HCT116 (cell line): ENCODE results near the gene RTTN. TPM values are rescaled to one million over a fixed set of nuclear protein-coding genes. Genes with fewer than 3 reads are reported as not detected.

Experiments used
- ATAC-seq: fragments of 200-7000 bp; cut with Tn5 transposase; 2 replicates; pipeline ENCODE4 v1.9.1; 2020; ENCODE audit warnings: mild to moderate bottlenecking, moderate library complexity
- BruUV-seq: library from RNA; stranded (reverse); fragments of 400-500 nt; replicated peaks from 2 replicates; lab custom pipeline; 2021; lab: Mats Ljungman, UMichigan
- CTCF ChIA-PET: fragments of 300-600 bp; sonication (Branson Sonifier 250); formaldehyde crosslinking; loops from one replicate; lab custom pipeline; 2021; ENCODE audit warnings: antibody characterized with exemption; lab: Charles Lee
- POLR2A ChIA-PET: fragments of 300-600, 350-600 bp; sonication (Branson Sonifier 250); formaldehyde crosslinking; loops from one replicate; lab custom pipeline; 2021; ENCODE audit warnings: antibody characterized with exemption; lab: Charles Lee
- RAD21 ChIA-PET, 2 experiments: fragments of 300-600 bp; sonication (Branson Sonifier 250); formaldehyde crosslinking; loops; one replicate each; lab custom pipeline; 2023; ENCODE audit warnings: low total read pairs in 2 of 2; ENCODE audit not compliant: uncharacterized antibody in 2 of 2, unreplicated experiment in 2 of 2, low non-redundant PET in 1 of 2; lab: Charles Lee
- DNase-seq: peaks from one replicate; pipeline ENCODE4 v3.0.0-alpha.2; 2010; ENCODE audit warnings: low read depth, low spot score
- H2AFZ ChIP-seq: fragments of 200-600 bp; shearing (Covaris generic), sonication (generic); 2 replicates; pipeline ENCODE4 v1.6.1; 2017; ENCODE audit warnings: low read depth, mixed run types, mixed read lengths, antibody characterized with exemption, low read length; ENCODE audit not compliant: poor library complexity, severe bottlenecking
- H3K27ac ChIP-seq: 2 replicates; pipeline ENCODE4 v1.5.1; 2012; ENCODE audit warnings: low read depth, low read length
- H3K27me3 ChIP-seq: fragments of 200-600 bp; sonication (generic); 2 replicates; pipeline ENCODE4 v1.6.1; 2016; ENCODE audit warnings: mixed run types, low read length, mixed read lengths; ENCODE audit not compliant: insufficient read depth
- H3K36me3 ChIP-seq, 2 experiments: fragments of 200-500 bp in 1 of 2; fragments of 200-600 bp in 1 of 2; sonication (Bioruptor generic) in 1 of 2; sonication (generic) in 1 of 2; 2 replicates each; pipeline versions ENCODE4 v1.5.1 to v1.6.1; 2014 to 2016; ENCODE audit warnings: low read length in 2 of 2, inconsistent platforms in 1 of 2, mixed read lengths in 1 of 2, mixed run types in 1 of 2; ENCODE audit not compliant: insufficient read depth in 2 of 2, control insufficient read depth in 1 of 2
- H3K4me1 ChIP-seq, 2 experiments: fragments of 200-600 bp in 1 of 2; sonication (generic) in 1 of 2; 2 replicates each; pipeline versions ENCODE4 v1.5.1 to v1.6.1; 2012 to 2017; ENCODE audit warnings: low read length in 2 of 2, inconsistent platforms in 1 of 2, mild to moderate bottlenecking in 1 of 2, mixed read lengths in 1 of 2, mixed run types in 1 of 2, moderate library complexity in 1 of 2; ENCODE audit not compliant: insufficient read depth in 2 of 2, control insufficient read depth in 1 of 2
- H3K4me2 ChIP-seq: fragments of 200-600 bp; sonication (generic); 2 replicates; pipeline ENCODE4 v1.6.1; 2017; ENCODE audit warnings: mixed run types, low read length, mixed read lengths
- H3K4me3 ChIP-seq, 2 experiments: fragments of 200-600 bp in 1 of 2; sonication (generic) in 1 of 2; replicated peaks in 1 of 2; 2 replicates each; pipeline ENCODE4 v1.5.1; 2011 to 2016; ENCODE audit warnings: low read length in 2 of 2, control low read depth in 1 of 2, low read depth in 1 of 2, mild to moderate bottlenecking in 1 of 2, mixed read lengths in 1 of 2, mixed run types in 1 of 2
- H3K79me2 ChIP-seq: fragments of 200-600 bp; sonication (generic); 2 replicates; pipeline ENCODE4 v1.6.1; 2017; ENCODE audit warnings: mild to moderate bottlenecking, mixed run types, low read length, moderate library complexity, mixed read lengths; ENCODE audit not compliant: insufficient read depth
- H3K9ac ChIP-seq: fragments of 200-600 bp; sonication (generic); 2 replicates; pipeline ENCODE4 v1.6.1; 2016; ENCODE audit warnings: low read length, mixed read lengths
- H3K9me2 ChIP-seq: fragments of 200-600 bp; sonication (generic), shearing (Covaris generic); 2 replicates; pipeline ENCODE4 v1.6.1; 2017; ENCODE audit warnings: mixed run types, mild to moderate bottlenecking, moderate library complexity; ENCODE audit not compliant: insufficient read depth
- H3K9me3 ChIP-seq, 2 experiments: fragments of 200-500 bp in 1 of 2; fragments of 200-600 bp in 1 of 2; sonication (Bioruptor generic) in 1 of 2; sonication (generic) in 1 of 2; 2 replicates each; pipeline ENCODE4 v1.6.1; 2014 to 2017; ENCODE audit warnings: low read length in 2 of 2, mixed read lengths in 2 of 2, inconsistent platforms in 1 of 2, low read depth in 1 of 2, mild to moderate bottlenecking in 1 of 2, mixed run types in 1 of 2, moderate library complexity in 1 of 2; ENCODE audit not compliant: control insufficient read depth in 1 of 2, insufficient read depth in 1 of 2
- H4K20me1 ChIP-seq: fragments of 200-600 bp; sonication (generic), shearing (Covaris generic); 2 replicates; pipeline ENCODE4 v1.6.1; 2017; ENCODE audit warnings: mixed run types, mild to moderate bottlenecking, moderate library complexity; ENCODE audit not compliant: insufficient read depth
- CEBPB ChIP-seq: IDR thresholded peaks from 2 replicates; pipeline ENCODE4 v1.6.1; 2012; ENCODE audit warnings: low read depth
- ELF1 ChIP-seq: IDR thresholded peaks from 2 replicates; pipeline ENCODE4 v1.6.1; 2012; ENCODE audit warnings: low read depth, borderline replicate concordance
- EZH2phosphoT487 ChIP-seq: fragments of 200-600 bp; IDR thresholded peaks from 2 replicates; pipeline ENCODE4 v1.6.1; 2018; ENCODE audit warnings: antibody characterized with exemption, borderline replicate concordance
- POLR2A ChIP-seq: IDR thresholded peaks from 2 replicates; pipeline ENCODE4 v1.7.0; 2011; ENCODE audit warnings: borderline replicate concordance; ENCODE audit not compliant: insufficient read depth, insufficient read length; ENCODE audit errors: extremely low read depth
- REST ChIP-seq: IDR thresholded peaks from 2 replicates; pipeline ENCODE4 v1.6.1; 2012; ENCODE audit warnings: low read depth
- SIN3A ChIP-seq: IDR thresholded peaks from 2 replicates; pipeline ENCODE4 v1.6.1; 2012; ENCODE audit warnings: low read depth
- ZBTB33 ChIP-seq: IDR thresholded peaks from 2 replicates; pipeline ENCODE4 v1.6.1; 2011; ENCODE audit warnings: mild to moderate bottlenecking, low read length, moderate library complexity; ENCODE audit not compliant: insufficient replicate concordance; ENCODE audit errors: extremely low read depth
- intact Hi-C: fragments of 100-400 bp; cut with micrococcal nuclease; formaldehyde crosslinking; loops from 2 replicates; pipeline ENCODE4 v1.10.0; 2022
- total RNA-seq: library from RNA; stranded (reverse); gene quantifications from one replicate; pipeline ENCODE4 v1.2.1, GENCODE V29; 2021; ENCODE audit not compliant: unreplicated experiment

The RTTN gene
- total RNA-seq, 1 experiment from 2014 or later: 41.2 TPM

- ChIA-PET POLR2A (no interaction called here), CTCF (interaction anchor here (0.6 to 0.8 kb wide), 2 partner anchors 22 to 387 kb away, joined by 3 read pairs; no protein-coding TSS in a partner anchor), RAD21 (no interaction called here)
- no peak overlapping the region for H3K27ac ChIP-seq
- no peak overlapping the region for H3K4me2 ChIP-seq
- no peak for DNase-seq
- TF ChIP-seq ELF1 (no peak), ZBTB33 (no peak), CEBPB (no peak), SIN3A (no peak)
- no peak for ATAC-seq
- H3K9ac ChIP-seq: no peak overlapping the region
- no peaks in the 10 kb centered on the region for H3K79me2 ChIP-seq
- no peaks in the 10 kb centered on the region for H4K20me1 ChIP-seq
- H3K9me3 ChIP-seq: no peaks in the 10 kb centered on the region
- BruUV-seq: no TSS peak
- H3K4me3 ChIP-seq: no peak overlapping the region
- H3K9me2 ChIP-seq: no peaks in the 10 kb centered on the region
- 0 out of 4 replicates have a peak, but pooled peaks cover 0 to 2% of the 10 kb centered on the region in 2 experiments for H3K4me1 ChIP-seq
- intact Hi-C loops: no loop called here
- H3K27me3 ChIP-seq: no peaks in the 10 kb centered on the region
- no peak overlapping the region for H2AFZ ChIP-seq
- H3K36me3 ChIP-seq: peaks cover 2 to 5% of the 10 kb centered on the region in 2 experiments; a peak in 1 of 4 replicates
Observed at GRCh38 chr18:69996951-69997798, 208.3 kb downstream of the RTTN start.

GRCh38 chr18:69996417-69996816 is 209.1 kb downstream of the RTTN start:
- H3K79me2 ChIP-seq: no peaks in the 10 kb centered on the region
- no peak overlapping the region for H2AFZ ChIP-seq
- intact Hi-C loops: no loop called here
- 0 out of 4 replicates have a peak, but pooled peaks cover 0 to 2% of the 10 kb centered on the region in 2 experiments for H3K4me1 ChIP-seq
- RAD21 ChIA-PET: no interaction called here
- H3K4me3 ChIP-seq: no peak overlapping the region
- H3K9me2 ChIP-seq: no peaks in the 10 kb centered on the region
- ATAC-seq: no peak
- no peaks in the 10 kb centered on the region for H3K9me3 ChIP-seq
- H3K4me2 ChIP-seq: no peak overlapping the region
- peaks cover 2 to 5% of the 10 kb centered on the region in 2 experiments; a peak in 1 of 4 replicates for H3K36me3 ChIP-seq
- DNase-seq: no peak
- H3K27ac ChIP-seq: no peak overlapping the region
- no TSS peak for BruUV-seq
- TF ChIP-seq EZH2phosphoT487 (no peak), POLR2A (no peak), REST (no peak)
- TF ChIP-seq, all 23 proteins: peak for 0
- CTCF ChIA-PET: interaction anchor here (0.8 kb wide), 1 partner anchor 23 kb away, joined by 3 read pairs; no protein-coding TSS in a partner anchor
- no peak overlapping the region for H3K9ac ChIP-seq
- H4K20me1 ChIP-seq: no peaks in the 10 kb centered on the region
- H3K27me3 ChIP-seq: no peaks in the 10 kb centered on the region
- POLR2A ChIA-PET: no interaction called here
